ENCODE data around the gene XXYLT1. TPM values are rescaled to one million over a fixed set of nuclear protein-coding genes. Genes with fewer than 3 reads are reported as not detected.

XXYLT1 gene
- total RNA-seq, 1 donor from 2014 or later: 14.5 TPM

- Histone ChIP-seq H3K27ac (no peak overlapping the region), H3K4me1 (peaks cover 18% of the 10 kb centered on the region), H3K36me3 (no peaks in the 10 kb centered on the region), H3K9me3 (no peaks in the 10 kb centered on the region), H3K27me3 (no peaks in the 10 kb centered on the region), H3K4me3 (no peak overlapping the region)
- TF ChIP-seq POLR2AphosphoS5 (IDR thresholded peaks at IDR 0.05; ENCODE audit: insufficient read depth in 1 of 2, low read depth in 1 of 2): no peak
- intact Hi-C loops (cut with DNase I): no loop called here
- DNase-seq (ENCODE audit: extremely low spot score in 2 of 2): no peak
Measured at GRCh38 chr3:195028877-195029606, 241.9 kb downstream of the XXYLT1 start.

GRCh38 chr3:195025884-195026200 lies 245.1 kb downstream of the XXYLT1 start:
- TF ChIP-seq POLR2A (IDR thresholded peaks at IDR 0.05): no peak
- TF ChIP-seq CTCF (IDR thresholded peaks at IDR 0.05): no peak
- TF ChIP-seq POLR2AphosphoS5 (IDR thresholded peaks at IDR 0.05; ENCODE audit: insufficient read depth in 1 of 2, low read depth in 1 of 2): no peak
- H3K27ac ChIP-seq: no peak overlapping the region
- H3K36me3 ChIP-seq: no peaks in the 10 kb centered on the region
- intact Hi-C loops (cut with DNase I): no loop called here
- H3K27me3 ChIP-seq: no peaks in the 10 kb centered on the region
- H3K4me3 ChIP-seq: no peak overlapping the region
- DNase-seq (ENCODE audit: extremely low spot score in 2 of 2): no peak
- no peaks in the 10 kb centered on the region for H3K9me3 ChIP-seq
- peaks cover 9% of the 10 kb centered on the region for H3K4me1 ChIP-seq

GRCh38 chr3:195025056-195025883 lies 245.7 kb downstream of the XXYLT1 start:
- no peak for TF ChIP-seq POLR2AphosphoS5 (IDR thresholded peaks at IDR 0.05; ENCODE audit: insufficient read depth in 1 of 2, low read depth in 1 of 2)
- TF ChIP-seq POLR2A (IDR thresholded peaks at IDR 0.05): no peak
- TF ChIP-seq CTCF (IDR thresholded peaks at IDR 0.05): no peak
- Histone ChIP-seq H3K4me3 (no peak overlapping the region), H3K36me3 (no peaks in the 10 kb centered on the region), H3K27me3 (no peaks in the 10 kb centered on the region), H3K4me1 (peaks cover 3% of the 10 kb centered on the region), H3K9me3 (no peaks in the 10 kb centered on the region), H3K27ac (no peak overlapping the region)
- intact Hi-C loops (cut with DNase I): no loop called here
- DNase-seq (ENCODE audit: extremely low spot score in 2 of 2): no peak

GRCh38 chr3:195023989-195024388 lies 247.0 kb downstream of the XXYLT1 start:
- Histone ChIP-seq H3K4me3 (no peak overlapping the region), H3K4me1 (no peaks in the 10 kb centered on the region), H3K9me3 (no peaks in the 10 kb centered on the region), H3K36me3 (no peaks in the 10 kb centered on the region), H3K27me3 (no peaks in the 10 kb centered on the region), H3K27ac (no peak overlapping the region)
- no peak for DNase-seq (ENCODE audit: extremely low spot score in 2 of 2)
- intact Hi-C loops (cut with DNase I): no loop called here
- TF ChIP-seq CTCF (IDR thresholded peaks at IDR 0.05): no peak
- no peak for TF ChIP-seq POLR2AphosphoS5 (IDR thresholded peaks at IDR 0.05; ENCODE audit: insufficient read depth in 1 of 2, low read depth in 1 of 2)
- no peak for TF ChIP-seq POLR2A (IDR thresholded peaks at IDR 0.05)

- no peaks in the 10 kb centered on the region for H3K36me3 ChIP-seq
- intact Hi-C loops (cut with DNase I): no loop called here
- H3K4me1 ChIP-seq: no peaks in the 10 kb centered on the region
- no peaks in the 10 kb centered on the region for H3K9me3 ChIP-seq
- H3K27me3 ChIP-seq: no peaks in the 10 kb centered on the region
- DNase-seq (ENCODE audit: extremely low spot score in 2 of 2): no peak
- TF ChIP-seq POLR2A (IDR thresholded peaks at IDR 0.05) (no peak), CTCF (IDR thresholded peaks at IDR 0.05) (no peak), POLR2AphosphoS5 (IDR thresholded peaks at IDR 0.05; ENCODE audit: insufficient read depth in 1 of 2, low read depth in 1 of 2) (no peak)
- H3K27ac ChIP-seq: no peak overlapping the region
- H3K4me3 ChIP-seq: no peak overlapping the region
Measured at GRCh38 chr3:195023576-195023975, 247.4 kb downstream of the XXYLT1 start.

Measured in vagina (tissue), 2 donors.